GM21447 (cell line): ENCODE measurements around the gene MED17.

ENCODE experiments used
- ATAC-seq: cut with Tn5 transposase; IDR thresholded peaks from one replicate; pipeline ENCODE4 v1.9.1; 2021; ENCODE audit not compliant: unreplicated experiment

The MED17 gene

DNA sequence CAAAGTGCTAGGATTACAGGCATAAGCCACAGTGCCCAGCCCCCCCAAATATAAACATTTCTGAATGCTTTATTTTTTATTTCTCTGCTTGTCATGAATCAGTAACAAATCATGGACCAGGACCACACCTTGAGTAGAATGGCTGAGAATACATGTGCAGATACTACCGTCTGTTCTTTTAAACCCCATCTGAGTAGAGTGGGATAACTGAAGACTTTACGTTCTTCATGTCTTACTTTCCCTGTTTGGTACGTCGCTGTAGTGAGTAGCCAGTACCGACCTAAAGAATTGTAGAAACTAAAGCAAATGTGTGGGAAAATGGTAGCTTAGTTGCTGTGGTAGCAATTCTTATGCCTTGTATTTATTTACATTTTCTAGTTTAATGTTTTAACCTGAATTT lies 29.9 kb downstream of the MED17 start:
- ATAC-seq = no peak

DNA sequence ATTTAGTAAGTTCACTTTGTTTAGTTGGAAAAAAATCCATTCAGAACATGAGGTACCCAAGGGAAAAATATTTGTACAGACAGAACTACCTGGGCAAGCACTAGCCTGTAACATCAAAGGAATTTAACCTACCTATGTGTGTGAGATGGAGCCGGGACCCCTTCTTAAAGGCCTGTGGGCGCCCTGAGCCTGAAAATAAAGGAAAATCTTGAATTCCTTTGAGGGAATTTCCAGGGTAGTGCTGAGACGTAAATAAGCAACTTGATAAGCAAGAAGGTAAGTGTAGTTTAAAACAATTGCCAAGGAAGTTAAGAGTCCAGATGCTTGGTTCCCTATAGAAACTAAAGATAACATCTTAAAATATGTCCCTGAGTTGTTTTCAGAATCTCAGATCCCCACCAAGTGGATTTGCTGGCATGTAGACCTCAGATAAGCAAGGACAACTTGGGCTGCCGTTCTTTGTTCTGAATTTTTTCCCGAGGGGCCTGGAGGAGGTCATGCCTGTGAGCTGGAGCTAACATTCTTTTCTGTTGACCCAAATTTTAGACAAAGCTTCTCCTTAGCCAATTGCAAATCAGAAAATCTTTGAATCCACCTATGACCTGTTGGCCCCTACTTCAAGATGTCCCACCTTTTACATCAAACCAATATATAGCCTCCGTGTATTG lies 31.0 kb downstream of the MED17 start:
- no peak for ATAC-seq

DNA sequence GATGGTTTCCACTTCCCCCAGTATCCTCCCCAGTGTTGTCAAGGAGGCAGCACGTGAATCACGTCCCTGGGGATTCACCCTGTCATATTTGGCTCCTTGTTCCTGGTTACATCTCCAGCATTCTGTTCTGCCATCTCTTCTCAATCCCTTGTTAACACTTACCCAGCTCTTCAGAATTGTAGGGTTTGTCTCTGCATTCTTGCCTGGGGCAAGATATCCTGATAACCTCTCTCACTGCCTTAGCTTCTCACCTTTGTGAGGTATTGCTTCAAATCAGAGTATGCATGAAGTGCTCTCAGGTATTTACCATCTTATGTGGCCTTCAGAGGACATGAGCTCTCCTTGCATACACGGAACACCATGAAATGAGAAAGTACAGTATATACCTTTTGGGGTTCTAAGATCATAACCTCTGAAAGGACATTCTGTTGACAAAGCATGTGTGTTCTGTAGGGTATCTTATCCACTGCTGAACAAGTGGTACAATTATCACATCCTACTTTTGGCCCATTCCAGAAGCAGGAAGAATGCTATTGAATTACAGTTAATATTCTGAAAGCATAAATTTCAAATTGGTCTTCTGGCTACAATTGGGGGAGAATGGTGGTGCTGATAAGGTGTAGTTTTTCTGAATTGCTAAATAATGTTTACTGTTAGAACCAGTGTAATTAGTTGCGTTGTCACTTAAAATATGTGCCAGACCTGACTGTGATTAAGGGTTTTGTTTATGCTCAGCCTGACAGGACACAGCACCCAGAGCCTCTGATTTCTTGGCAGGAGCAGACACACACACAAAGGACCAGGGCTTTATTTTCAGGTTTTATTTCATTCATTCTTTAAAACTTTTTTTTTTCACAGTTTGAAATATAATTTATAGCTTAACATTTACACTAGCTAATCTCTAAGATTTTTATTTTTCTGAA lies 33.6 kb downstream of the MED17 start:
- ATAC-seq = no peak

DNA sequence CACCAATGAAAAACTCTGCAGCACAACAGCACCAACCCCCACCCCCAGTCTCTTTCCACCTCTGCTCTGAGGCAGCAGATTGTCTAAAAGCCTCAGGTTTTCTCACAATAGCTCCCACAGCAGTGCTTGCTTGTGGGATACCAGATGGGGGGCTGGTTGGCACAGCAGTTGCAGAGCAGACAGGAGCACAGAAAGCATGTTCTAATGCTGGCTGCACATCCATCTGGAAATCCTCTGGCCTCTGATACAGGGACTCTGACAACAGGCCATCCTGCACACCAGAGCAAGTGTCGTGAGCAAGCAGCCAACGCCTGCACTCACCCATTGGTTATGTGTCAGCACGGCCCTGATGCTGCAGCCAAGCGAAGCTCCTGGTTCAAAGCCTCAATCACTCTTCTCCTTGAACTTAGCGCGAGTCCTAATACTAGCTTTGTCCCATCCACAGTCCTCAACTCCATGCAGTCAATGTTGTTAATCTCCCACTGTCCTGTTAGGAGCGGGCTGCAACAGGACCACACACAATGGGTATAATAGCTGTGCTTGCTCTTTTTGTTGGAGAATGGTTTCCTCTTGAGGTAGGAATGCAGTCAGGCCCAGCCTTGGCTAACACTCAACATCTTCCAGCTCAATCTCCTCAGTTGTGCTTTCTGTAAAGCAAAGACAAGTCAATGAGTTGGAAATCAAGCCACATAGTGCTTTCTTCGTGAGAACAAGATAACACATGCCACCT lies 36.0 kb downstream of the MED17 start:
- ATAC-seq = no peak

DNA sequence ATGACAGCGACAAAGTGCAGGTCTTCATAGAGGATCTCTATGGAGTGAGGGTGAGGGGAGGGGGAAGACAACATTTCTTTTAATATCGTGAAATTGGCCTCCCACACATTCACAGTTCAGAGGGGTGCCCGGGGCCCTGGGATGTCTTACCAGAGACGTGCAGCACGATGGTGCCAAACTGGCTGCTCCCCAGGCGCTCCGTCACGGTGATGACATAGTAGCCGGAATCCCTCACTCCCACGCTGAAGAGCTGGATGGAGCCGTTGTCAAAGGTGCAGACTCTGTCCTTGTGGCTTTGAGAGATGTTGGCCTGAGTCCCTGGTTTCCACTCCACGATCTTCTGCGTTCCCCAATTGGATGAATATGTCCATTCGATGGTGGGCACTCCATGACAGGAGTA lies 36.8 kb downstream of the MED17 start:
- no peak for ATAC-seq

DNA sequence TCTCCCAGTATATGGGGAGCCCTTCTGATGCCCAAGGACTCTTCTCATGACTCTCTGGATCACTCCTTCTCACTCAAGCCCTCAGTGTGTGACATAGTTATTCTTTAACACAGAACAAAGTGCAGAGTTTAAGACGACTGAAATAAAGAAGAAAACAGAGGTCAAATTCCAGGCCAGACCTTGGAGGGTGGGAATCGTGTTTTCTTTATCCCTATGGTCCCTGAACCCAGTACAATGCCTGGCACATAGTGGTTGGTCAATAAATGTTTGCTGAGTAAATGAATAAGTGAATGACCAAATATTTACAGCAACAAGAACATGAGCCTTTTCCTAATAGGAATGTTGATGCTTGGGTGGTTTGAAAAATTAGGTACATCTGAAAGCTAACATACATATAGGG lies 37.5 kb downstream of the MED17 start:
- no peak for ATAC-seq

DNA sequence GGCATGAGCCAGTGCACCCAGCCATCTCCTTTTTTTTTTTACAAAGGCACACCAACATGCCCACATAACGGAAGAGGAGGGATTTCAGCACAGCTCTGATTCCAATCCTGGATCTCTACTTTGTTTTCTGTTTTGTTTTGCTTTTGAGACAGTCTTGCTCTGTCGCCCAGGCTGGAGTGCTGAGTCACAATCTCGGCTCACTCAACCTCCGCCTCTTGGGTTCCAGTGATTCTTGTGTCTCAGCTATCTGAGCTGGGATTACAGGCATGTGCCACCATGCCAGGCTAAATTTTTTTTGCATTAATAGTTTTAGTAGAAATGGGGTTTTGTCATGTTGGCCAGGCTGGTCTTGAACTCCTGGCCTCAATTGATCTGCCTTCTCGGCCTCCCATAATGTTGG lies 38.3 kb downstream of the MED17 start:
- ATAC-seq = no peak

DNA sequence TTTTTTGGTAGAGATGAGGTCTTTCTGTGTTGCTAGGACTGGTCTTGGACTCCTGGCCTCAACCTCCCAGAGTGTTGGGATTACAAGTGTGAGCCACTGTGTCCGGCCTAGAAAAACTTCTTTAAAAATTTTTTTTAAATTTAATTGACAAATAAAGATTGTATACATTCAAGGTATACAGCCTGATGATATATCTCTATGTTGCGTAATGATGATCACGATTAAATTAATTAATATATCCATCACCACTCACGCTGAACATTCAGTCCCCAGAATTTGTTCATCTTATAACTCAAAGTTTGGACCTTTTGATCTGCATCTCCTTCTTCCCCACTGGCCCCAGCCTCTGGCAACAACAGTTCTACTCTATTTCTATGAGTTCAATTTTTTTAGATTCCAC lies 39.1 kb downstream of the MED17 start:
- no peak for ATAC-seq

DNA sequence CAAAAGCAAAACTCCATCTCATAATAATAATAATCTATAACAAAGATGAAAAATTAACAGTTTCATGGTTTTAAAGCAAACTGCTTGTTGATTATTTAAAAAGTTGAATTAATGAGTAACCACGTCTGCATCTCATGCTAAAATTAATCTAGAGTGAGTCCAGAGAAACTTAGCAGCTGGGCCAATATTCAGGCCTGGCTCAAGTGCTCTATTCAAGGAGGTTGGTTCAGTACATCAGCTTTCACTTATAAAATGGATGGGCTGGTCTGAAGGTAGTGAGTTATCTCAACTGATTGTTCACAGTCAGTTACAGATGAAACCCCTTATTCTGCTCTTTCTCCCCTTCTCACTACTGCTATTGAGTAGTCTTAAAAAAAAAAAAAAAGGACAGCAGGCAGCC lies 43.3 kb downstream of the MED17 start:
- ATAC-seq = no peak

DNA sequence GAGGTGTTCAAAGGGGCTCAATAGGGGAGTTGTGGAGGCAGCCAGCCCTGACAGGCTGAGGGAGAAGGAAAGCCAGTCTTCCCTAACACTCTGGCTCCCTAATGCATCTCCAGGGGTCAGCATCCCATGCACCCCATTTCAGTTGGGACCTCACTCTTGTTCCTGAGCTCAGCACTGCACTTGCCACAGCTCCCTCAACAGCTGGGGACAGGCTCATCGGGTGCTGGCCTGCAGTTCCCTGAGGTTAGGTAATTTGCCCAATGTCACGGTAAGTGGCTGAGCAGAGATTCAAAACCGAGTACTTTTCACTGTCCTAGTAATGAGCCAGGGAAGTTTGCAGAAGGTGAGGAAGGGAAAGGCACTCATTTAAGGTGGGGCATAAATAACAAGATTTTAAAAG lies 45.5 kb downstream of the MED17 start:
- no peak for ATAC-seq

DNA sequence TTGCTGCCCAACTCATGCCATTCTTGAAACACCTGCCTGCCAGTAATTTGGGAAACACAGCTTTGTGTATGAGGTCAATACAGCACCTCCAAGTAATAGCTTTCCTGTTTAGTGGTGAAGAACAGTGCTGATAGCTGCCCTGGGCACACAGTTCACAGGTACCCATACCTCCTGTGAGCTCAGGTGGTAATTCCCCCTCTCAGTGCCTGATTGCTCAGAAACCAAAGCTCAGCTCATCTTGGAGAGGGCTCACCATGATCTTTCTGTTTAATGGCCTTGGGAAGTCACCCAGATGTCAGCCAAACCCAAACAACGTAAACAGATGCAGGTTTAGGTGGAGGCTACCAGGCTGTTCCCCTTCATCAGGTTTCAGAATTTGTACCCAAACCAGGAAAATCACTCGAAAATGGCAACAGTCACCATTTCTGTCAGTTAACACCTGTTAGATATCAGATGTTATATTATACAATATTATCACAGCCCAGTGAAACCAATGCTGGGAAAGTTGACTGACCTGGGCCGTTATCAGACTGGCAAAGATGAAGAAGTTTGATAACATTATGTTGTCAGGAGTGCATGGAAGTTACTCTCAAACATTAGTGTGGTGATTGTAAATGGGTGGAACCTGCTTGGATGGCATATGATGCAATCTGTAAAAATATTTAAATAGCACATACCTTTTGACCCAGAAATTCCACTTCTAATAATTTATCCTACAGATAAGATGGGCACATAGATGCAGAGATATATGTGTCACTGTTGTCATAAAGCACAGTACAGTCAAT lies 47.5 kb downstream of the MED17 start:
- ATAC-seq = no peak

DNA sequence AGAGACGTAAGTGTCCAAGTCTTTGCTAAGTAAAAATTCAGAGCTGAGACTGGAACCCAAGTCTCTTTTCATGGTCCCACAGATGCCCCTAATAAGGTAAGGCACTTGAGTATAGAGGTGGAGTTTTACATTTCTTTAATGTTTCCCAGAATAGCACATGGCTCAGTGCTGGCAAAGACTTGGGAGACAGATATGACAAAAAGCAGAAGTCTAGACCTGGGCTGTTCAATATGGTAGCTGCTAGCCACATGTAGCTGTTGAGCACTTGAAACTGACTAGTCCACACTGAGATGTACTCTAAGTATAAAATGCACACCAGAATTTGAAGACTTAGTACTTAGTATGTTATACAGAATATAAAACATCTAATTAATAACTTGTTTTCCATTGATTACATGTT lies 48.7 kb downstream of the MED17 start:
- ATAC-seq = no peak

DNA sequence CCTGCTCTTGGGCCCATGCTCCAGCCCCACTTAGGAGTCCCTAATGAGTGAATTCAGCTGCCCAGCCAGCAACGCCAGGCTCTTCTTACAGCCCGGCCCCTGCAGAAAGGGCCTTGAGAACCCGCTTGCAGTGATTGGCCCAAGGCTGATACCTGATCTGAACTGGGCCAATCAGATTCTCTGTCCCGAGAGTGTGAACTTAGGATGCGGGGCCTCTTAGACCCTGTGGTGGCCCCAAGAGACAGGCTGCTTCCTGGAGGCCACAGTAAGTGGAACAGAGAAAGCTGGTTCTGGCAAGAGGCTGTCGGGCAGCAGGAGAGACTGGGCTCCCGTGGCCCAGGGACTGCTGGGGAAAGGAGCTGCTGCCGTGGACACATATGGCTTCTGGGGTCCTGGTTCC lies 54.9 kb downstream of the MED17 start:
- ATAC-seq = no peak

DNA sequence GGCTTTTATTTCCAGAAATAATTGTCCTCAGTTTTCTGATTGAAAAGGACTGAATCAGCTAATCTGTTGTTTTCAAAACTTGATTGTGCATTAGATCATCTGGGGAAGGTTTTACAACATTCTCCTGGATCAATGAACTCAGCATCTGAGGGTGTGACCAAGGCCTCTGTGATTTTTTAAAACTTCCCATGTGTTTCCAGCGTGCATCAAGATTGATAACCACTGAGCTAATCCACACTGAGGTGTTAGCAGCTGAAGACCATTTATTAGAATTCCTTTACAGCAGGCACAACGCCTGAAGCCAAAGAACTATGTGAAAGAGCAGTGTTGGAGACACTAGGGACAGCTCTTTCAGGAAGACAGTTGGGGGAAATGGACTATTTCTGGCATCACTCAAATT lies 56.1 kb downstream of the MED17 start:
- no peak for ATAC-seq

DNA sequence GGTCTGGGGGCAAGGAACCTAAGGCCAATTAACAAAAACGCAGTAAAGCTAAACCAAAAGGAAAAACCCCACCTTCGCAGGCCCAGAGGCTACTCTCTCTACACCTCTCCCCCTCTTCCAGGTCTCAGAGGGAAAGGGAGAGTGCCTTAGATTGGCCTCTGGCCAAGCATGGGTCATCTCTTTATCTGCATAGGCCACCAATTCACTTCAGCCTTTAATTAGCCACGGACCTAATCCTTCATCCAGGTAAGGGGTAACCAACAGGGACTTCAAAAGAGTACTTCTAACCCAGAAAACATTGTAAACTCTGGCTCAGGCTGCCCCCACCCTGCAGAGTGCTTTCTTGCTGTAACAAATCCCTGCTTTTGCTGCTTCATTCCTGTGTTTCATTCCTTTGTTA lies 56.9 kb downstream of the MED17 start:
- ATAC-seq = no peak

DNA sequence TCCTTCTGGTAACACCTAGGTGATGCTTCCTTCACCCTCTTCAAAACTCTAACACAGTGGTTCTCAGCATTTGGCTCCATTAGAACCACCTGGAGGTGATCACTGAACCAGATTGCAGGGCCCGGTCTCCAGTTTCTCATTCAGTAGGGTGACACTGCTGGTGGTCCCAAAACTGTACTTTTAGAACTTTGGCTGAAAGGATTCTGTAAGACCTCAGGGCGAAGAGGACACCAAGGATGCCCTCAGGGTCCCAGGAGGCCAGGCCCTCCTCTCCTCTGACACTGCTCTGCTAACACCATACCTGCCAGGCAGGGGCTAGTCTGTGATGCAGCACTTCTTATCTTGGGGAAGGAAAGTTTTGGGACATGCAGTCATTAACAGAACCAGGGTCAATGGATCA lies 57.4 kb downstream of the MED17 start:
- ATAC-seq = no peak

DNA sequence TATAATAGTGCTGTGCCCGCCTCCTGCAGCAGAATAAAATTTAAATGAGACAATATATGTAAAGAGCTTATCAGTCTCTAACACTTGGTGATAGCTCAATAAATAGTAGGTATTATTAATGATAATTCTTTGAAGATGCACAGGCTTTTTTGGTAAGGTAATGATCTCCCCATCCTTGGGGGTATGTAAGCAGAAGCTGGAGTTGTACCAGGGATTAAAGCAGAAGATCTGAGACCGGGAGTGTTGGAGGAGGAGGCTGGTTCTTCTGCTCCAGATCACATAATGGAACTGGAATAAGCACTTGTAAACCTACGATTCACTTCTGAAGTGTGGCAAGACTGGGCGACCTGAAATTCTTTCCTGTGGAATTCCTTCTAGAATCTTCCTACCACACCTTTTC lies 58.0 kb downstream of the MED17 start:
- ATAC-seq = no peak

DNA sequence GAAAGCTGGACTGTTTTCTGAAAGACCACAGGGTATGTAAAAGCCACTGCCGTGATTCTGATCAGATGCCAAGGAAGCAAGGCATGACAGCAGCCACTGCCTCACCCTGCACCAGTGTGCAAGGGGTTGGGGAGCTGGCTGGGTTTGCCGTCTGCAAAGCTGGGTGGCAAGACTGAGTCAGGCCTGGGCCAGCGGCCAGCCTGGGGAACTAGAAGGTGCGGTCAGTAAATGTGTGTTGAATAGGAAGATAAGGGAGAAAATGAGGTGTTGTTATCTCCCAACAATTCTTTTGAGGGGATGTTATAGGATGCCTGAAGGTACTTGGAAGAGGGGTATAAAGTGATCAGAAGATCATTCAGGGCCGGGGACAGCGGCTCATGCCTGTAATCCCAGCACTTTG lies 58.4 kb downstream of the MED17 start:
- ATAC-seq = no peak

DNA sequence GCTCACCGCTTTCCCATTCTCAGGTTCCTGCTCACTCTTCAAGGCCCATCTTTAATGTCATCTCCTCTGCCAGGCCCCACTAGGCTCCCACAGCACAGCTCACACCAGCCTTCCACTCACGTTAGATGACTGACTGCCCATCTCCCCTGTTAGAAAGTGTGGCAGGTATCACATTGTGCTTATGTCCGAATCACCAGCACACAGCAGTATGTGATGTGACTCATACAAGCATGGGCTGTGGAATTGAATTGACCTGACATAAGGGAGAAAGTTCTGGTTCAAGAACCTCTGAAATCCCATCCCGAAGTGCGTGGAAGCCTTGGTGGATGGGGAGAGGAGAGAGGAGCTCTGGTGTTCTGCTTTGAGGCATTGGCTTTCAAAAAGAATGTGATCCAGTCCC lies 59.8 kb downstream of the MED17 start:
- no peak for ATAC-seq

DNA sequence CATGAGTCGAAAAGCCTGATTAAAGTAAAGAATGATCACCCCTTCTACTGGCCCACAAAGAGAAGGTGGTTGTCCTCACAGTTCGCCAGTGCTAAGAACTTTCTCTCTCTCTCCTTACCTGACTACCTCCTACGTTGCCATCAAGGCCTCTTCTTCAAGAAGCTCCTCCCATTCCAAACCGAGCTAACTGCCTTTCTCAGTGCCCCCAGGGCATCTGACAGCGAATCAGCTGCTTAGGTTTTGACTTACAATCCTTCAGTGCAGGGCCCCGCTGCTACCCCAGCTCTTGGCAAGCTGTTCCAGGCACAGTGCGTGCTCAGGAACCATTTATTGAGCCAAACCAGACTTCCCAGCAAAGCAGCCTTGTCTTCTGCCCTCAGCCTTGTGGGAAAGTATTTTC lies 60.5 kb downstream of the MED17 start:
- ATAC-seq = no peak
